ENCODE measurements around the gene CDH23. TPM values are rescaled to one million over a fixed set of nuclear protein-coding genes. Genes with fewer than 3 reads are reported as not detected.

Gene CDH23
- total and polyA plus RNA-seq, 10 of the 15 experiments (the other 5 are each of a cell fraction or from before 2014, with no cell fraction given): 0.09 to 0.40 (median 0.15) TPM; not detected in 1

- TF ChIP-seq IKZF1 (conservative IDR thresholded peaks at IDR 0.05) (no peak), PBX3 (IDR thresholded peaks at IDR 0.05; ENCODE audit: insufficient replicate concordance, low read depth, low read length) (no peak), E4F1 (IDR thresholded peaks at IDR 0.05; ENCODE audit: borderline replicate concordance, partially characterized antibody) (no peak)
Observed at GRCh38 chr10:71722849-71723248, 326.1 kb downstream of the CDH23 start (continued).

GRCh38 chr10:71723311-71723710, 326.6 kb downstream of the CDH23 start:
- no peaks in the 10 kb centered on the region for H4K20me1 ChIP-seq (ENCODE audit: control insufficient read depth, insufficient read depth)
- in situ Hi-C loops (cut with MboI): no loop called here
- ChIA-PET POLR2A (no interaction called here), RAD21 (ENCODE audit: unreplicated experiment) (interaction anchor here (1.3 kb wide), 1 partner anchor 15 kb away, joined by 4 read pairs; no protein-coding TSS in a partner anchor), CTCF (interaction anchor here (1.0 to 5.0 kb wide), 6 partner anchors 9 to 171 kb away, joined by 3 to 25 read pairs (median 4); no protein-coding TSS in a partner anchor), SMC1A (ENCODE audit: uncharacterized antibody, unreplicated experiment) (interaction anchor here (5.4 kb wide), 1 partner anchor 45 kb away, joined by 33 read pairs; no protein-coding TSS in a partner anchor)
- no peak overlapping the region for H3K9ac ChIP-seq (ENCODE audit: control insufficient read depth, insufficient read depth, low read length)
- no peaks in the 10 kb centered on the region for H3K36me3 ChIP-seq (ENCODE audit: control insufficient read depth in 2 of 2, insufficient read depth in 2 of 2, low read length in 1 of 2)
- WGBS (ENCODE audit: insufficient coverage, insufficient replicate concordance, low lambda C conversion rate, missing lambda C conversion rate): 67% methylated on average over 10 of the region's 11 CpGs
- no peak overlapping the region for H3K4me2 ChIP-seq (ENCODE audit: control insufficient read depth, insufficient read depth)
- peaks cover 30% of the 10 kb centered on the region for H3K4me1 ChIP-seq (ENCODE audit: control insufficient read depth, insufficient read depth, low read length)
- ATAC-seq (no peak), FAIRE-seq (no peak), DNase-seq (ENCODE audit: low read depth, low spot score) (no peak)
- intact Hi-C loops (cut with micrococcal nuclease; ENCODE audit: unreplicated experiment): no loop called here
- no peaks in the 10 kb centered on the region for H3K27me3 ChIP-seq (replicated peaks in 1 of 2; ENCODE audit: control insufficient read depth in 2 of 2, insufficient read depth in 2 of 2, low read length in 1 of 2)
- no peak overlapping the region for H3K27ac ChIP-seq (ENCODE audit: control insufficient read depth, insufficient read depth)
- no peaks in the 10 kb centered on the region for H3K9me3 ChIP-seq (replicated peaks; ENCODE audit: control insufficient read depth, insufficient read depth, low read length)
- H2AFZ ChIP-seq (ENCODE audit: control insufficient read depth, low read depth, low read length): no peak overlapping the region
- no peak overlapping the region for H3K4me3 ChIP-seq
- H3K79me2 ChIP-seq (ENCODE audit: control insufficient read depth, insufficient read depth, low read length): no peaks in the 10 kb centered on the region
- no TSS peak for BruUV-seq (replicated peaks)
- TF ChIP-seq IRF4 (IDR thresholded peaks at IDR 0.05; ENCODE audit: low read depth, low read length): no peak
- no peak for TF ChIP-seq ZBED1 (IDR thresholded peaks at IDR 0.05; ENCODE audit: borderline replicate concordance)
- TF ChIP-seq BMI1 (IDR thresholded peaks at IDR 0.05; ENCODE audit: borderline replicate concordance): no peak
- no peak for TF ChIP-seq FOXM1 (IDR thresholded peaks at IDR 0.05; ENCODE audit: low read depth, low read length)
- TF ChIP-seq REST (IDR thresholded peaks at IDR 0.05; ENCODE audit: low read depth, low read length): no peak
- TF ChIP-seq ZZZ3 (IDR thresholded peaks at IDR 0.05; ENCODE audit: control insufficient read depth, insufficient read length, low read depth): no peak
- no peak for TF ChIP-seq SPI1 (IDR thresholded peaks at IDR 0.05; ENCODE audit: borderline replicate concordance, insufficient read depth, low read depth, low read length)
- TF ChIP-seq SUZ12 (IDR thresholded peaks at IDR 0.05; ENCODE audit: unreplicated experiment): no peak
- TF ChIP-seq ZBTB33 (IDR thresholded peaks at IDR 0.05): no peak
- TF ChIP-seq FOS (IDR thresholded peaks at IDR 0.05; ENCODE audit: borderline replicate concordance, extremely low read depth, insufficient read length): no peak
- TF ChIP-seq PAX5 (IDR thresholded peaks at IDR 0.05; ENCODE audit: borderline replicate concordance, low read depth, low read length): no peak

Measured in GM12878 (cell line).